ENCODE measurements around the gene FZR1. TPM values are rescaled to one million over a fixed set of nuclear protein-coding genes. Genes with fewer than 3 reads are reported as not detected.
A peak's percentile ranks its signal among the peaks of the same experiment; 100 is the strongest.

Gene FZR1
- total RNA-seq, 1 donor from 2014 or later: 54.9 TPM

DNA sequence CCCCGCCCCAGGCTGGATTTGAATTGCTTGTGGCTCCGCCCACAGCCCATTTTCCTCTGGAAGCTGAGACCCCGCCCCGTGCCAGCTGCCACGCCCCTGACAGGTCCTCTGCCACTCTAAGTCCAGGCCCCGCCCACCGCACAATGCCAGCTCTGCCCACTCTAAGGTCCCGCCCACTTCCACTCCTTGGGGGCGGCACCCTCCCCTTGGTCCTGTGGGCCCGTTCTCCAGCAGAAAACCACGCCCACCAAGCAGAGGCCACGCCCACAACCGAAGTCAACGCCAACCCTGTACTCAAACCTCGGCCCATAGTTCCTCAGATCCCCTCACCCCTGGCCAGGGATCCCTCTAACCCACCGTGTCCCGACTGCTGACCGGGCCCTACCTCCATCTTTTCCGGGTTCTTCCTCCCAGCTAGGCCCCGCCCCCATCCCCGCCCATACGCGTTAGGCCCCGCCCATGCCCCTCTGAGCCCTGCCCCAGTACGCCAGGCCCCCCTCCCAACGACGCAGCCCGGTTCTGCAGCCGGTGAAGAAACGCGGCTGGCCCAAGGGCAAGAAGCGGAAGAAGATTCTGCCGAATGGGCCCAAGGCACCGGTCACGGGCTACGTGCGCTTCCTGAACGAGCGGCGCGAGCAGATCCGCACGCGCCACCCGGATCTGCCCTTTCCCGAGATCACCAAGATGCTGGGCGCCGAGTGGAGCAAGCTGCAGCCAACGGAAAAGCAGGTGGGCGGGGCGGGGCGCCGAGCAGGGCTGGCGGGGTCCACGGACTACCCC, 67.9 kb downstream of the FZR1 start:
- H3K27ac Mint-ChIP-seq: no peak overlapping the region

DNA sequence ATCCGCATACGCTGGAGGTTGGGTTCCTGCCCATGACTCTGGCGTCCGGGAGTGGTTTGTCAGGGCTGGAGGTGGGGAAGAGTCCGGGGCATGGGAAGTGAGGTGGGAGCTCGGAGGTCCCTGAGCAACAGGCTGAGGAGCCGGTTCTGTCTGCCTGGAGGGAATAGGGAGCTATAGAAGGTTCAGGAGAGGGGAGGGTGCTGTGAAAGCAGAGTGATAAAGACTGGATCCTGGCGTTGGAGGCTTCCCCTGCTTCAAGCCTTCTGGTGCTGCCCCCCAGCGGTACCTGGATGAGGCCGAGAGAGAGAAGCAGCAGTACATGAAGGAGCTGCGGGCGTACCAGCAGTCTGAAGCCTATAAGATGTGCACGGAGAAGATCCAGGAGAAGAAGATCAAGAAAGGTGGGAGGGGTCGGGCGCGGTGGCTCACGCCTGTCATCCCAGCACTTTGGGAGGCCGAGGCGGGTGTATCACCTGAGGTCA, 69.2 kb downstream of the FZR1 start:
- TF ChIP-seq, protein P1, sequence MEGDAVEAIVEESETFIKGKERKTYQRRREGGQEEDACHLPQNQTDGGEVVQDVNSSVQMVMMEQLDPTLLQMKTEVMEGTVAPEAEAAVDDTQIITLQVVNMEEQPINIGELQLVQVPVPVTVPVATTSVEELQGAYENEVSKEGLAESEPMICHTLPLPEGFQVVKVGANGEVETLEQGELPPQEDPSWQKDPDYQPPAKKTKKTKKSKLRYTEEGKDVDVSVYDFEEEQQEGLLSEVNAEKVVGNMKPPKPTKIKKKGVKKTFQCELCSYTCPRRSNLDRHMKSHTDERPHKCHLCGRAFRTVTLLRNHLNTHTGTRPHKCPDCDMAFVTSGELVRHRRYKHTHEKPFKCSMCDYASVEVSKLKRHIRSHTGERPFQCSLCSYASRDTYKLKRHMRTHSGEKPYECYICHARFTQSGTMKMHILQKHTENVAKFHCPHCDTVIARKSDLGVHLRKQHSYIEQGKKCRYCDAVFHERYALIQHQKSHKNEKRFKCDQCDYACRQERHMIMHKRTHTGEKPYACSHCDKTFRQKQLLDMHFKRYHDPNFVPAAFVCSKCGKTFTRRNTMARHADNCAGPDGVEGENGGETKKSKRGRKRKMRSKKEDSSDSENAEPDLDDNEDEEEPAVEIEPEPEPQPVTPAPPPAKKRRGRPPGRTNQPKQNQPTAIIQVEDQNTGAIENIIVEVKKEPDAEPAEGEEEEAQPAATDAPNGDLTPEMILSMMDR (IDR thresholded peaks at IDR 0.05; ENCODE audit: unreplicated experiment): no peak
- no peak overlapping the region for H3K27ac Mint-ChIP-seq
- no peaks in the 10 kb centered on the region for H3K9me3 Mint-ChIP-seq
- peaks cover 11% of the 10 kb centered on the region for H3K36me3 Mint-ChIP-seq
- peaks cover 34% of the 10 kb centered on the region for H3K27me3 Mint-ChIP-seq (ENCODE audit: low read depth)
- peak overlapping the region; percentile 55 for H3K4me3 Mint-ChIP-seq
- H3K4me1 Mint-ChIP-seq: peaks cover 19% of the 10 kb centered on the region
- no peak for DNase-seq (ENCODE audit: low spot score in 2 of 2, unreplicated experiment in 2 of 2)

More for the DNA sequence above, 67.9 kb downstream of the FZR1 start:
- peak; percentile 77 to 81 for DNase-seq (ENCODE audit: low spot score in 2 of 2, unreplicated experiment in 2 of 2)
- TF ChIP-seq, protein P1 (IDR thresholded peaks at IDR 0.05; ENCODE audit: unreplicated experiment): no peak
- Mint-ChIP-seq H3K9me3 (no peaks in the 10 kb centered on the region), H3K4me1 (peaks cover 19% of the 10 kb centered on the region), H3K36me3 (peaks cover 11% of the 10 kb centered on the region), H3K27me3 (ENCODE audit: low read depth) (peaks cover 26% of the 10 kb centered on the region), H3K4me3 (peak overlapping the region; percentile 74)

DNA sequence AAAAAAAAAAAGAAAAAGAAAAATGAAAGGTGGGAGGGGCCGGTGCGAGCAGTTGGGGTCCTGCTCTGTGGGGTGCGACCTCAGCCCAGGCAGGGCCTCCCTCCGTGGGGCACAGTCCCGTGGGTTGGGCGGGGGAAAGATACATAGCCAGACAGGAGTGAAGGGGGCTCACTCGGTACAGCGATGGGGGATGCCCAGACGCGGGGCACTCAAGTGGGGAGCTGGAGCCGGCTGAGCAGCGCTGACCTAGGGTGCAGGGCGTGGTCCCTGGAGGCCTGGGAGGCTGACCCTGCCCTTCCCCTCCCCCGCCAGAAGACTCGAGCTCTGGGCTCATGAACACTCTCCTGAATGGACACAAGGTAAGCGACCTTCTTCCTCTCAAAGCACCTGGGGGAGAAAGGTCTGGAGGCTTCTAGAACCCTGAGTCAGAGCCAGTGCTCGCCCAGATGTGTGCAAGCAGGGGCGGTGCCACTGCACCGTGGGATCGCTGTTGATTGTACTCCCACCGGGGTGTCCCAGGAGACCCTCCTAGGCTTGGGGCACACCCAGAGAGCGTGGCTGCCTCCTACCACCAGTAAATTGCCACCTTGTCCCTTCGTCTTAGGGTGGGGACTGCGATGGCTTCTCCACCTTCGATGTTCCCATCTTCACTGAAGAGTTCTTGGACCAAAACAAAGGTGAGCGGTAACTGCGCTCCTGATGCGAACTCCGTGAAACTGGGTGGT, 70.0 kb downstream of the FZR1 start:
- peaks cover 19% of the 10 kb centered on the region for H3K4me1 Mint-ChIP-seq
- TF ChIP-seq, protein P1 (IDR thresholded peaks at IDR 0.05; ENCODE audit: unreplicated experiment): no peak
- no peak for DNase-seq (ENCODE audit: low spot score in 2 of 2, unreplicated experiment in 2 of 2)
- H3K36me3 Mint-ChIP-seq: peaks cover 11% of the 10 kb centered on the region
- H3K27me3 Mint-ChIP-seq (ENCODE audit: low read depth): peaks cover 34% of the 10 kb centered on the region
- H3K9me3 Mint-ChIP-seq: no peaks in the 10 kb centered on the region
- peak overlapping the region; percentile 58 for H3K4me3 Mint-ChIP-seq
- H3K27ac Mint-ChIP-seq: no peak overlapping the region

DNA sequence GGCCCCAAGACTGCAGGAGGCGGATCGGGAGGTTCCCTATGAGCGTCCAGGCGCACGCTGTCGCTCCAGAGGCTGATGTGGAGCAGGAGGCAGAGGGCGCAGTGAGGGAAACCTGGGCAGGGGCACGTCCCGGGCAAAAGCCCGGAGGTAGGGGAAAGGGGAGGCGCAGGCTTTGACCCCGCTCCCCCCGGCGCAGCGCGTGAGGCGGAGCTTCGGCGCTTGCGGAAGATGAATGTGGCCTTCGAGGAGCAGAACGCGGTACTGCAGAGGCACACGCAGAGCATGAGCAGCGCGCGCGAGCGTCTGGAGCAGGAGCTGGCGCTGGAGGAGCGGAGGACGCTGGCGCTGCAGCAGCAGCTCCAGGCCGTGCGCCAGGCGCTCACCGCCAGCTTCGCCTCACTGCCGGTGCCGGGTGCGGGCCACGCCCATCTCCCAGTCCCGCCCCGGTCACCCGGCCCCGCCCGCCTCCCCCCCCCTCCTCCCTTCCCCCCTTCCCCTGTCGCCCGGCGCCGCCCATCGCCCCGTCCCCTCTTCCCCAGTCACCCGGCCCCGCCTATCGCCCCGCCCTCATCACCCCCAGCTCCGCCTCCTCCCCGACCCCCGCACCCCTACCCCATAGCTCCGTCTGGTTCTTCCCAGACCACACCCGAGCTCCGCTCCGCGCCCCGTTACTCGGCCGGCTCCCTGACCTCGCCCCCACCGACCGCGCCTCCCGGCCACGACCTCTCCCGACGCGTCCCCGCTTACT, 70.8 kb downstream of the FZR1 start:
- TF ChIP-seq, protein P1 (IDR thresholded peaks at IDR 0.05; ENCODE audit: unreplicated experiment): no peak
- Mint-ChIP-seq H3K27me3 (ENCODE audit: low read depth) (peaks cover 34% of the 10 kb centered on the region), H3K36me3 (peaks cover 11% of the 10 kb centered on the region), H3K4me3 (peak overlapping the region; percentile 58), H3K9me3 (no peaks in the 10 kb centered on the region), H3K27ac (no peak overlapping the region), H3K4me1 (peaks cover 16% of the 10 kb centered on the region)
- DNase-seq (ENCODE audit: low spot score in 2 of 2, unreplicated experiment in 2 of 2): peak; percentile 60 to 63

DNA sequence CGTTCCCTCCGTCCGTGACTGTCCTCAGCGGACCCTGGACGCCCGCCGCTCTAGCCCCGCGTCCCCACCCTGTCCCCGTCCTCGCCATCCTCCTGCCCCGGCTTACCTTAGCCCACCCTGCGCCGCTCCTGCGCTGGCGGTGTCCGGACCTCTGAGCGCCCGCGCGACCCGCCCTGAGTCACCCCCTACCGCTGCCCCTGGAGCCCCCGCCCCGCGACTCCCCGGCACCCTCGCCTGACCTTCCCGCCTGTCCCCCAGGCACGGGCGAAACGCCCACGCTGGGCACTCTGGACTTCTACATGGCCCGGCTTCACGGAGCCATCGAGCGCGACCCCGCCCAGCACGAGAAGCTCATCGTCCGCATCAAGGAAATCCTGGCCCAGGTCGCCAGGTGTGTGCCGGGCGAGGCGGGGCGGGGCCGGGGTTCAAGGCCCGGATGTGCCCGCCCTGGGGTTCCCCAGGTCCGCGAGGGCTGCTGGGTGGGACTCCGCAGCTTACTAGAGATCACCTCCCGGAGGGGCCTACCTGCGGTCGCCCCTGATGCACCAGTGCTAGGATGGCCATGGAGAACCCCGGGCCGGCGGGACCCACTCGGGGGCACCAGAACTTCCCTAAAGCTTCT, 71.7 kb downstream of the FZR1 start:
- H3K9me3 Mint-ChIP-seq: no peaks in the 10 kb centered on the region
- H3K4me1 Mint-ChIP-seq: peaks cover 16% of the 10 kb centered on the region
- no peak overlapping the region for H3K27ac Mint-ChIP-seq
- TF ChIP-seq, protein P1 (IDR thresholded peaks at IDR 0.05; ENCODE audit: unreplicated experiment): no peak
- no peak for DNase-seq (ENCODE audit: low spot score in 2 of 2, unreplicated experiment in 2 of 2)
- peaks cover 39% of the 10 kb centered on the region for H3K27me3 Mint-ChIP-seq (ENCODE audit: low read depth)
- peaks cover 11% of the 10 kb centered on the region for H3K36me3 Mint-ChIP-seq
- no peak overlapping the region for H3K4me3 Mint-ChIP-seq
